SIG-M5 treated with dmso at 0.1 percent for 504 hours (cell line): ENCODE results near the gene TYW1.
"Not testable (repeated sequence)": the region's sequence is repeated elsewhere in the genome, so short reads cannot be mapped to it uniquely, and the experiment has no call there.

Experiments used
- DNase-seq: peaks from one replicate; lab custom pipeline; 2025; ENCODE audit not compliant: unreplicated experiment; lab: John Stamatoyannopoulos, UW

The TYW1 gene

GRCh38 chr7:67236216-67236615 is 239.6 kb downstream of the TYW1 start:
- not testable (repeated sequence) for DNase-seq

DNA sequence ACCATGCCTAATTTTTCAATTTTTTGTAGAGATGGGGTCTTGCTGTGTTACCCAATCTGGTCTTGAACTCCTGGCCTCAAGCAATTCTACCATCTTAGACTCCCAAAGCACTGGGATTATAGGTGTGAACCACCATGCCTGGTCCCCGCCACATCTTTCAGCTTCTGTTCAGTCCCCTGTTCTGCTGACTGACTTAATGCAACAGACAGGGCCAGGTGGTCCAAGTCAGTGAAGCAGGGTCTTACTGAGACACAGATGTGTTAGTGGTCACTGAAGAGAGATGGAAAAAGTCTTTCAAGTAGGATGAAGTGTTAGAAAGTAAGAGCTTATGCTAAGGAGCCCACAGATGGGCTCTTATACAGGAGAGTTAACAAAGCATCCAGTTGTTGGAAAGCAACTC is 246.2 kb downstream of the TYW1 start:
- not testable (repeated sequence) for DNase-seq

DNA sequence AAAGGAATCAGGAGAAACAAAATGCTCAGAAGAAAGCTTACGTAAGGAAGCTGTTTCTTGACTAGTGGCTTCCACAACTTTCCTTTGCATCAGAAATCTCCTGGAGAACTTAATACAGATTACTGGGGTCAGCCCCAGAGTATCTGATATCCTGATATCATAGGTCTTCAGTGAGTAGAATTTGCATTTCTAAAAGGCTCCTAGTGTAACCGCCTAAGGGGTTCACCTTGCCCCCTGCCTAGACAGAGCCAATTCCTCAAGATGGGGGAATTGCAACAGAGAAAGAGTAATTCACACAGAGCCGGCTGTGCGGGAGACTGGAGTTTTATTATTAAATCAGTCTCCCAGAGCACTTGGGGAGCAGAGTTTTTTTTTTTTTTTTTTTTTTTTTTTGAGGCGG is 251.7 kb downstream of the TYW1 start:
- not testable (repeated sequence) for DNase-seq

DNA sequence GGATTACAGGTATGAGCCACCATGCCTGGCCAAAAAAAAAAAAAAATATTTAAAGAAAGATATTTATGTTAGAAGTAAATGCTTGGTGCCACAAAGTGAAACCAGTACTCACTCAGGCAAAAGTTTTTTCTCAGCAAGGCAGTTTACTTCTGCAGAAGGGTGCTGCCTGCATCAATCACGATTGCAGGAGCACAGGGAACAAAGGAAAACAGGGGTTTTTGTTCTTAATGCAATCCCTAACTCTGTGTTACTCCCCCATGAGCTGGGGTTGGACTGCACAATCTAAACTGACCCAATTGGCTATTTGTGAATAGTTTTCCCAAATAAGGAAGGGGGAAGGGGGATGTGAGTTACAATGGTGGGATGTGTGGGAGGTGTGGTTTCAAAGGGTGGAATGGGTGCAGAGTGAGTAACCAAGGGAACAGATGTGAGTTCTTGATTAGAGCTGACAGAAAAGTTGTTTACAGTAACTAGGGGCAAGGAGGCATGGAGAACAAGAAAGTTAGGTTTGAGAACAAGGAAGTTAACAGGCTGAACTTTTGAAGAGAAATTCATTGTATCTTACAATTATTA is 255.4 kb downstream of the TYW1 start:
- no peak for DNase-seq

DNA sequence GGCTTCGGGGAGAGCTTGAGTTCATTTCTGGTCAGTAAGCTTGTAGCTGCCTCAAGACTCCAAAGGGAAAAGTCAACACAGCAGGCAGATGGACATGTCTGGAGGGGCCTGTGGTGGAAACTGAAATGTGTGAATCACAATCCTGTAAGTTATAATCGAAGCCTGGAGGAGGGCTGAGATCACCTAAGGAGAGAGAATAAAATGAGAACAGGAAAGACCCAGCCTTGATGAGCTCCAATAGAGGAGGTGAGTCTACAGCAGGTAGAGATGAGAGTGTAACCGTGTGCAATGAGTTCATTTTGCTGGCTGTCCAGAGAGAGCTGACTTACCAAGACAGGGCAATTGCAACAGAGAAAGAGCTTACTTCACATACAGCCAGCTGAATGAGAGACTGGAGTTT is 258.4 kb downstream of the TYW1 start:
- DNase-seq, result not testable (repeated sequence)

GRCh38 chr7:67257779-67258178 is 261.1 kb downstream of the TYW1 start:
- DNase-seq, result not testable (repeated sequence)

DNA sequence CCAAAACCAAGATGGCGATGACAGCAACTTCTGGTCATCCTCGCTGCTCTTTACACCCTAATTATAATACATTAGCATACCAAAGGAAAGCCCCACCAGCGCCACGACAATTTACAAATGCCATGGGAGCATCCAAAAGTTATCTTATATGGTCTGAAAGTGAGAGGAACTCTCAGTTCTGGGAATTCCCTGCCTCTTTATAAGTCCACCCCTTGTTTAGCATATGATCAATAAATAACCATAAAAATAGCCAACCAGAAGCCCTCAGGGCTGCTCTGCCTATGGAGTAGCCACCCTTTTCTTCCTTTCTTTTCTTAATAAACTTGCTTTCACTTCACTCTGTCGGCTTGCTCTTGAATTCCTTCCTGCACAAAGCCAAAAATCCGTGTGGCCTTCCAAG is 262.7 kb downstream of the TYW1 start:
- DNase-seq, result not testable (repeated sequence)

- DNase-seq, result not testable (repeated sequence)
Measured at GRCh38 chr7:67260166-67260586, 263.5 kb downstream of the TYW1 start.

GRCh38 chr7:67264000-67264399 is 267.4 kb downstream of the TYW1 start:
- peak; percentile 26 for DNase-seq

DNA sequence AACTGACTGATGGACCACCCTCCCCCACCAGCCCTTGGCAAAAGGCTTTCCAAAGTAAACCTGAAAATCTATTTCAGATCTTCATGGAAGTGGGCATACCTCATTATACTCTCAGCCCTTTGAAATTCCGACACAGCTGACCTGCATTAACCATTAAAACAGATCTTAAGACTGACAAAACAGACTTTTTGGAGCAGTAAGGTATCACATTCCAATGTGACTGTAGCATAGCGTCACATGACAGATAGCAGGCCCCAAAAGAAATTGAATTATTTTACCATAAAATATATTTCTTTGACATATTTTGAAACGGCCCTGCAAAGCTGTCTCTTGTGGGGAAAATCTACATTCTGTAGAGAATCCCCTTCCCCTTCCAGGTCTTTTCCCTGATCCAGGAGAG is 269.4 kb downstream of the TYW1 start:
- not testable (repeated sequence) for DNase-seq

DNA sequence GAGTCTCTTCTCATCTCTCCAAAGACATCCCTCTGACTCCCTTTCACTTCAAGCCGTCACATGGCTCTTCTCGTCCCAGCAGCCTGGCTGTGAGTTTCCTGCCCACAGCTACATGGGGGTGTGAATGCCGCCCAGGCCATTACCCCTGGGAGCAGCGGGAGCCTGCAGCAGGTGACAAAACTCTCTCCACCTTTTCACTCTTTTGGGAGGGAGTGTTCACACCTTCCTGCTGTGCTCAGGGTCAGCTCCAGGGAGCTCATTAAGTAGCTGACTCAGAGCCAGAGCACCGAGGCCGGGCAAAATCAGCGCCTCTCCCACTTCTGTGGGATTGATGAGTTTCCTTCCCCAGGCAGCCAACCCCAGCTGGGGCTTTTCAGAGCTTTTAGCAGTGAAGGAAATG is 271.3 kb downstream of the TYW1 start:
- no peak for DNase-seq

GRCh38 chr7:67269916-67270315 is 273.3 kb downstream of the TYW1 start:
- not testable (repeated sequence) for DNase-seq
